Right lobe of liver (tissue), 6 donors: ENCODE measurements around the gene RSBN1L. TPM values are rescaled to one million over a fixed set of nuclear protein-coding genes. Genes with fewer than 3 reads are reported as not detected.
A peak's percentile ranks its signal among the peaks of the same experiment; 100 is the strongest.
"Not testable (repeated sequence)": the region's sequence is repeated elsewhere in the genome, so short reads cannot be mapped to it uniquely, and the experiment has no call there.

Source experiments
- ATAC-seq, 4 donors: fragments of 200-7000 bp; cut with Tn5 transposase; one replicate each; pipeline ENCODE4 v1.9.1; 2020; ENCODE audit warnings: mild to moderate bottlenecking in 4 of 4, moderate library complexity in 4 of 4
- DNase-seq, 3 donors: peaks; one replicate each; pipeline ENCODE4 v3.0.0-alpha.2; 2020
- H3K27ac ChIP-seq, 3 donors: fragments of 200-600 bp; one replicate each; pipeline ENCODE4 v1.8.0; 2022
- H3K27me3 ChIP-seq, 2 donors: fragments of 200-600 bp; one replicate each; pipeline ENCODE4 v1.8.0; 2022
- H3K36me3 ChIP-seq, 4 donors: fragments of 200-600 bp; sonication (generic) in 1 of 4; one replicate each; pipeline versions ENCODE4 v1.5.1 to v1.8.0; 2017 to 2022; ENCODE audit warnings: control low read depth in 1 of 4
- H3K4me1 ChIP-seq, 4 donors: fragments of 200-600 bp; sonication (generic) in 1 of 4; one replicate each; pipeline versions ENCODE4 v1.5.1 to v1.8.0; 2017 to 2022; ENCODE audit warnings: control low read depth in 1 of 4
- H3K4me3 ChIP-seq, 3 donors: fragments of 200-600 bp; one replicate each; pipeline ENCODE4 v1.8.0; 2022
- H3K9me3 ChIP-seq, 4 donors: fragments of 200-600 bp; sonication (generic) in 1 of 4; one replicate each; pipeline versions ENCODE4 v1.5.1 to v1.8.0; 2017 to 2022; ENCODE audit warnings: control low read depth in 1 of 4
- CTCF ChIP-seq, 4 donors: fragments of 200-600 bp in 3 of 4; fragments of 450-650 bp in 1 of 4; IDR thresholded peaks; one replicate each; pipeline versions ENCODE4 v1.5.1 to v1.8.0; 2016 to 2022; ENCODE audit warnings: antibody characterized with exemption in 4 of 4, mild to moderate bottlenecking in 2 of 4
- POLR2A ChIP-seq: fragments of 450-650 bp; IDR thresholded peaks from one replicate; pipeline ENCODE4 v1.6.1; 2017; ENCODE audit warnings: antibody characterized with exemption, mild to moderate bottlenecking
- WGBS: methylation state at CpG from one replicate; pipeline ENCODE4 v1.1.6; 2018; ENCODE audit warnings: low coverage, low lambda C conversion rate; ENCODE audit not compliant: insufficient coverage; ENCODE audit errors: missing lambda C conversion rate; 5-methylcytosine and 5-hydroxymethylcytosine counted together
- intact Hi-C, 2 donors: fragments of 100-400 bp; cut with DNase I; formaldehyde crosslinking; loops; one replicate each; pipeline versions ENCODE4 v1.11.2 to v1.14.1; 2022
- total RNA-seq, 6 experiments: library from RNA; depleted of rRNA in 2 of 6; stranded (reverse); fragments of >200 nt in 2 of 6; fragmentation: NEBNext Ultra II Directional in 3 of 6; extraction: Animal tissue kit (Norgen Biotek cat#: 25700) in 3 of 6; gene quantifications; one replicate each; pipeline versions ENCODE4 v1.1.0 to v1.2.4, GENCODE V29; 2016 to 2023
- donor health status: DM: no; HTN: yes; CAD: no.
- donor health status: DM: no; HTN: no; CAD: no.
- donor health status: DM: no; HTN: no; CAD: no.
- donor health status: DM: no; HTN: yes; CAD: no.
- donor health status: DM: no; HTN: yes; CAD: no.

Gene RSBN1L
- total RNA-seq, 6 experiments from 2014 or later, result 8.2 to 10.4 (median 8.8) TPM

- Histone ChIP-seq H3K27me3 (no peaks in the 10 kb centered on the region), H3K4me1 (no peaks in the 10 kb centered on the region), H3K27ac (no peak overlapping the region), H3K4me3 (no peak overlapping the region), H3K36me3 (no peaks in the 10 kb centered on the region), H3K9me3 (no peaks in the 10 kb centered on the region)
- WGBS, result 79% methylated on average over 1 of the region's 1 CpG
- no peak for TF ChIP-seq CTCF (IDR thresholded peaks at IDR 0.05)
- TF ChIP-seq POLR2A, result no peak
- ATAC-seq (no peak), DNase-seq (no peak)
- intact Hi-C loops, result no loop called here
These were observed 11.3 kb downstream of the RSBN1L start for GRCh38 chr7:77707504-77707992.

DNA sequence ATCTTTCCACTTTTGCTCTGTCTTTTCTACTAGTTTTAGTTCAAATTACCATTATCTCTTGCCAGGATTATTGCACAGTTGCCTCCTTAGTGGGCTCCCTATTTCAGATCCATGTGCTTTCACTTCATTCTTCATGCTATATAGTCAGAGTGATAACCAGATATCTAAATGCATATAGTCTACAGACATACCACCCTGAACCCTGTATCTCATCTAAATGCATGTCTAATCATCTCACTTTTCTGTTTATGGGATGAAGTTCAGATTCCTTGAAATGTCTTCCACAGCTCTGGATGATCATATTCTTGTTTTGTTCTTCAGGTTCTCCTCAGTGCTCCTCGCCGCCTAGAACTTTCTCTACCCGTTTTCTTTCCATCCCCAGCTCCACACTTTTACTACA lies 13.8 kb downstream of the RSBN1L start:
- Histone ChIP-seq H3K27me3 (no peaks in the 10 kb centered on the region), H3K36me3 (no peaks in the 10 kb centered on the region), H3K27ac (no peak overlapping the region), H3K9me3 (no peaks in the 10 kb centered on the region), H3K4me1 (no peaks in the 10 kb centered on the region), H3K4me3 (no peak overlapping the region)
- no peak for ATAC-seq
- TF ChIP-seq CTCF (IDR thresholded peaks at IDR 0.05) (no peak), POLR2A (no peak)
- intact Hi-C loops, result no loop called here
- no peak for DNase-seq
- WGBS, result 96% methylated on average over 3 of the region's 3 CpGs

DNA sequence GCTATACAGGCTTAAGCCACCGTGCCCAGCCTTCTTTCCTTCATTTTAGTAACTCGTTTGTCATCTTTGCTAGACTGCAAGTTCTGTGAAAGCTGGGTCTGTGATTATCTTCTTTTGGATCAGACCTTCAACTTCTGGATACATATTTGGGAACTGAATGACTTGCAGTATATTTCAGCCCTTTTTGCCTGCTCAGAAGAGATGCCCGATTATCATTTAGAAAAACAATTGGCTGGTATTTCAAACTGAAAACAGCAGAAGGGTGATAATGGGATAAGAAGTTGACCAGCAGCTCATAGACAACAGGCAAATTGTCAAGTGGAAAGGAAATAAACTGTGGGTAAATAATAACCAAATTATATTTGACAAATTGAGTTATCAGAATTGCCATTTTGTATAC lies 14.6 kb downstream of the RSBN1L start:
- ATAC-seq, result no peak
- H3K36me3 ChIP-seq, result no peaks in the 10 kb centered on the region
- intact Hi-C loops, result no loop called here
- DNase-seq, result no peak
- 86% methylated on average over 3 of the region's 3 CpGs for WGBS
- no peak overlapping the region for H3K27ac ChIP-seq
- TF ChIP-seq POLR2A (no peak), CTCF (IDR thresholded peaks at IDR 0.05) (no peak)
- H3K4me3 ChIP-seq, result no peak overlapping the region
- H3K27me3 ChIP-seq, result no peaks in the 10 kb centered on the region
- no peaks in the 10 kb centered on the region for H3K4me1 ChIP-seq
- no peaks in the 10 kb centered on the region for H3K9me3 ChIP-seq

GRCh38 chr7:77714195-77714594 lies 17.9 kb downstream of the RSBN1L start:
- H3K4me3 ChIP-seq, result no peak overlapping the region
- H3K36me3 ChIP-seq, result no peaks in the 10 kb centered on the region
- H3K27ac ChIP-seq, result no peak overlapping the region
- no peak for TF ChIP-seq POLR2A
- TF ChIP-seq CTCF (IDR thresholded peaks at IDR 0.05), result no peak
- no peaks in the 10 kb centered on the region for H3K9me3 ChIP-seq
- 76% methylated on average over 2 of the region's 2 CpGs for WGBS
- DNase-seq, result no peak
- intact Hi-C loops, result no loop called here
- H3K27me3 ChIP-seq, result no peaks in the 10 kb centered on the region
- H3K4me1 ChIP-seq, result no peaks in the 10 kb centered on the region
- ATAC-seq, result no peak

DNA sequence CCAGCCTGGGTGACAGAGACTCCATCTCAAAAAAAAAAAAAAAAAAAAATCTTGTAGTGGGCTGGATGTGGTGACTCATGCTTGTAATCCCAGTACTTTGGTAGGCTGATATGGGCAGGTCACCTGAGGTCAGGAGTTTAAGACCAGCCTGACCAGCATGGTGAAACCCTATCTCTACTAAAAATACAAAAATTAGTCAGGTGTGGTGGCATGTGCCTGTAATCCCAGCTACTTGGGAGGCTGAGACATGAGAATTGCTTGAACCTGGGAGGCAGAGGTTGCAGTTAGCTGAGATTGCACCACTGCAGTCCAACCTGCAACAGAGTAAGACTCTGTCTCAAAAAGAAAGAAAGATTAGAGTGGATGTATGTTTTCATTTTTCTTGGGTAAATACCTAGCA lies 18.7 kb downstream of the RSBN1L start:
- H3K27ac ChIP-seq, H3K36me3 ChIP-seq, H3K4me3 ChIP-seq, DNase-seq, intact Hi-C loops, H3K9me3 ChIP-seq, H3K27me3 ChIP-seq, H3K4me1 ChIP-seq: not testable (repeated sequence)
- ATAC-seq, result peak in 2 of 4 donors; percentile 50 to 75
